CD1c-positive myeloid dendritic cell (primary cell): ENCODE data around the gene TMPRSS3.

Experiments
- DNase-seq: peaks from one replicate; pipeline ENCODE4 v3.0.0-alpha.2; 2016; ENCODE audit errors: extremely low spot score

Gene TMPRSS3

DNA sequence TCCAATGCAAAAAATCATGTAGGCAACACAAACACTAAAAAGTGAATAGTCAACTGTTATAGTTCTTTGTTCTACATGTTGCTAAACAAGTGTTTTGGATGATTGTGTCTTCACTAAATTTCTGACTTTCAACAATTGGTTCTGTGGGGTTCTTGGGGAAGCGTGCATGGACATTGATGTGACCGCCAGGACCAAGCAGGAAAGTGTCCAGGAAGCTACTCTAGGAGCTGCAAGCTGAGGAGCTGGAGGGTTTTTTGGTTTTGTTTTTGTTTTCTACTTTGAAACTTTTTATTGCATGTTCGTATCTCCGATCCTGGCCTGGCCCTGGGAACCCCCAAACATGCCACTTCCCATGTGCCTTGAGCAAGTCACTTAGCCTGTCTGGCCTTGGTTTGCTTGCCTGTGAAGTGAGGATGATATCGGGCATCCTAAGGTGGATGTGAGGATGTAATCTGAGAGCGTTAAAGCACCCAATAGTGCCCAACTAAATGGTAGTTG is 8.0 kb downstream of the TMPRSS3 start:
- DNase-seq: no peak

DNA sequence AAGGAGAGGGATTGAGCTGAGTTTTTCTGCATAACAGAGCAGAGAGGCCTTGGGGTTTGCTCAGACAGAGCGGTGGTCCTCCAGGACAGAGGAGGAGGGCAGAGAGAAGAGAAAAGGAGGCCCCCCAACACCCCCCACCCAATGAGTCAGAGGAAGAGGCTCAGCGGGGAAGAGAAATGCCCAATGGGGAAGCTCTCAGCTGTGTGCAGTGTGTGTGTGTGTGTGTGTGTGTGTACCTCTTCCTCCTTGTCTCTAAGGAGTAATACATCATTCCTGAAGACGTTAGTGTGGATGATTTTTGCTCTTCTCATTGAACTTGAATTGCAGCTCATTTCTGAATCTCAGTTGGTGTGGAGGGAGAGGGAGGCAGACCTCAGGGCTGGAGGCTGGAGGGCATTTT is 8.7 kb downstream of the TMPRSS3 start:
- peak; percentile 45 for DNase-seq

DNA sequence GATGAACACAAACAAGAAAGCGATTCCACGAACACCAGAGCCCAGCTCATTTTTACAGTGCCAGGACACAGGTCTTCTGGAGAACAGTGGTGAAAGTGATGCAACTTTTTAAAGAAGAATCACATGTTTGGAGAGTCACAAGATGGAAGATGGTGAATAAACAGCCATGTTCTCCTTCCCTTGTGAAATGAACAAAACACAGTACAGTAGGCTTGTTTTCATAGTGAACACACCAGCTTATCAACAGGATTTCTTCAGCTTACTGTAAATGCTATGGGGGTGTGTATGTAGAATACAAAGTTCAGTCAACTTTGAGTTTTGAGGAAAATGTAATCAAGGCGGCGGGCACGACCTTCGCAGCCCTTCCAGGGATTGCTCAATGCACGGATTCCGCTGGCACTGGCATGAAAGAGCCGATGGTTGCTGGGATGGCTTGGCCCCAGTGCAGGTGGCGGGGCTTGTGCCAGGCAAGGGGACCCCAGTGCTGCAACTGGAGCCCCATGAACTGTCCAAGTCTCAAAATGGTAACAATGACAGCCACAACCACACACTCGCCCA is 9.7 kb downstream of the TMPRSS3 start:
- peak; percentile 31 for DNase-seq

DNA sequence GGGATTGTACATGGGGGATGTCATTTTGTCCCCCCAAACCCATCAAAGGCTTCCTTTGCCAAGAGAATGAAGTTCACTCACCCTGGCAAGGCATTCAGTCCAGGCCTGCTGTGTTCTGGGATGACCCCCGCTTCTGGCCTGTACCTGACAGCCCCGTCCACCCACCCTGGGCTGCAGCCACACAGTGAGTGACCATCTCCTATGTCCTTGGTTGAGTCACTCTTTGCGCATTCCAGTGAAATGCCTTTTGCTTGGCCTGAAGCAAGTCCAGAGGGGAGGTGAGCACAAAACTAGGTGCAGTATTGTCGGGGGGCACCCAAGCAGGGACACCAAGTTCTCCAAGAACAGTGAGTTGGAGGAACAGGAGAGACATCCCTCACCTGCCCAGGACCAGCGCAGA is 10.2 kb downstream of the TMPRSS3 start:
- DNase-seq: no peak

DNA sequence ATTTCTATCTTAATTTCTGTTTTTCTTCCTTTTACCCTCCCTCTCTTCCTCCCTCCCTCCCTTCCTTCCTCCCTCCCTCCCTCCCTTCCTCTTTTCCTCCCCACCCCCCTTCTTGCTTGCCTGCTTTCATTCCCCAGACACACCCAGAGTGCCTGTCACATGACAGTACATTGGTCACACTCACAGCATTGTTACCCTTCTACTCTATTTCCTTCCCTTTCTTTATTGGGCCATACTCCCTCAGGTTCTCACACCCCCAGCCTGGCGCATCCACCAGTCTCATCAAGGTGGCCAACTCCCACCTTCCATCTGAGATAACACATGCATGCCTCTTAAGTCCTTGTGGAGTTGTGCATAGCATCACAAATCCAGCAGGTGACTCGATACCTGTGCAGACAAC is 10.9 kb downstream of the TMPRSS3 start:
- DNase-seq: peak; percentile 15

DNA sequence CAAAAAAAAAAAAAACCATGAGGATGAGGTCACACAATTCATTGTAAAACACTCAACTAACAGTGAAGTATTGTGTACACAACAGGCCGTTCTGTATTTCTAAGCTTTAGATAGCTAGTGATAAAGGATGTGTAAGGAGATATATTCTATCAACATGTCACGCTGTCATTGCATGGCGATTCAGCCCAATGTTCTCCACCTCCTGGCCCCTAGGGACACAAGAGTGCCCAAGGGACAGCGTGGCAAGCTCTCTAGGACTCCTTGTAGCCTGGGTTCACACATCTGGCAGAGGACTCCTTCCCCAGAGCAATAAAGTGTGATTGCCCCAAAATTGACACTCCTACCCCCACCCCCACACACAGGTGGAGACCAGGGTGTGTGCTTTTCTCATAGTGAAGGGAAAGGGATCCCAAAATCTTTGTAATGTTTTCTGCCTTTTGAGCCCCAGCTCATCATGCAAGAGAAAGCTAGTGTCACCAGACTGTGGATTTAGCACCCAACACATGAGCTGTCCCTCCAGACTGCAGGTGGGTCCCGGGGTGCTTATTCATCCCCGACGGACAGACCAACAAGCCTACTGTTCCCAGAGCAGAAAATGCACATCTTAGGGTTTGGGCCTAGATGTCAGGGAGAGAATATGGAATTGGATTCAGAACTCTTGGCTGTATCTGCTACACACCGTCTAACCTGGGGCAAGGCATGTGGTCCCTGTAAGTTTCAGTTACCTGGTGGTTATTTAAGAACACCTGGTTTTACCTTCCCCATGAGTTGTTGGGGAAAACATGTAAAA is 11.5 kb downstream of the TMPRSS3 start:
- DNase-seq: no peak

DNA sequence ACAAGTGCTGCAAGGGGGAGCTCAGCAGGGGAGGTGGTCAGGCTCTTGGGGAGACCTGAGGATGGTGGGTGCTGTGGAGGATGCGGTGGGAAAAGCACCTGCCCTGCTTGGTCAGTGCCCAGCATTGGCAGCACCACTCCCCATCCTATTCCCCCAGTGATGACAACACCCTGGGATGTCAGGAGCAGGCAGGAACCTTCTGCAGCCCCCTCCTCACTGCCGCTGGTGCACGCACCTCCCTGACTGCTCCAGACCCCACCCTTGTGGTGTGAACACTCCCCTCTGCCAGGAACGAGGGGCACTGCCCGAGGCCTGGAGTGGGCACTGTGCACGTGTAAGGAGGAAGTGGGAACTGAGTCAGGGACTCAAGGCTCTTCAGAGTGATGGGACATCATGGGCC is 12.5 kb downstream of the TMPRSS3 start:
- DNase-seq: no peak

DNA sequence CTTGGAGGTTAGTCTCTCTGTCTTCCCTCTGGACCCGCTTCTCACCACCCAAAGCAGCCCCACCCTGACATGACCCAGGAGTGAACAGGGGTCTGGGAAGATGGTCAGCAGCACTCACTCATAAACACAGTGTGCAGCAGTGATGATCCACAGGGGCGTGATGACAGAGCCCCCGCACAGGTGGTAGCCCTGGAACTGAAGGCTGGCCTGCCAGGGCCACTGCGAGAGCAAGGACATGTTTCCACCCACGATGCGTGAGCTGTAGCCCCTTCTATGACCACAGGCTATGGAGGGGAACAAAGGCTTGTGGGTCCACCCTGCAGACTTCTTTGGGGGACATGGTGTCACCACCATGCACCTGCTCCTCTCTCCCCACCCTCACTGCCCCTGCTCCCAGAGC is 12.9 kb downstream of the TMPRSS3 start:
- DNase-seq: no peak

DNA sequence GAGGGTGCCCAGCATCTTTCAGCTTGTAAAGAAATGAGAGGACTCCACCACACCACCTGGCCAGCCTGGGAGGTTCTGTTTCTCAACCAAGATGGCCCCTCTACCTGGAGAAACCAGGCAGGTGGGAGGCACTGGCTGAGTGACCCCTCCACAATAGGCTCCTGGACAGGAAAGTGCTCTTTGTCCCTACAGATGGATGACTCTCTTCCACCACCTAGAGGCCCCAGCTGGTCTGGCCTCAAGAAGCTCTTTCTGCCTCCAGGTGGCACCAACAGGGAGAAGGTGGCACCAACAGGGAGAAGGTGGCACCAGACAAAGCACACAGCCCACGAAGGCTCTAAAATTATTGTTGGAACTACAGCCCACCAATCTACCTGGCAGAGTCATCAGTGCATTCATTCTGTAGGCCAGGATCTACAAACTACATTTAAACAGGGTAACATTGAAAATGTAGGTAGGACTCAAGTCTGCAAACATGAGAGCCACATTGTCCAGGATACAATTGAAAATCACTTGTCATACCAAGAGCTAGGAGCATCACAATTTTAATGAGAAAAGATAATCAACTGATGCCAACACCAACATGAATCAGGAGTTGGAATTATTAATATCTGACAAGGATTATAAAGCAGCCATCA is 14.4 kb downstream of the TMPRSS3 start:
- peak; percentile 42 for DNase-seq

DNA sequence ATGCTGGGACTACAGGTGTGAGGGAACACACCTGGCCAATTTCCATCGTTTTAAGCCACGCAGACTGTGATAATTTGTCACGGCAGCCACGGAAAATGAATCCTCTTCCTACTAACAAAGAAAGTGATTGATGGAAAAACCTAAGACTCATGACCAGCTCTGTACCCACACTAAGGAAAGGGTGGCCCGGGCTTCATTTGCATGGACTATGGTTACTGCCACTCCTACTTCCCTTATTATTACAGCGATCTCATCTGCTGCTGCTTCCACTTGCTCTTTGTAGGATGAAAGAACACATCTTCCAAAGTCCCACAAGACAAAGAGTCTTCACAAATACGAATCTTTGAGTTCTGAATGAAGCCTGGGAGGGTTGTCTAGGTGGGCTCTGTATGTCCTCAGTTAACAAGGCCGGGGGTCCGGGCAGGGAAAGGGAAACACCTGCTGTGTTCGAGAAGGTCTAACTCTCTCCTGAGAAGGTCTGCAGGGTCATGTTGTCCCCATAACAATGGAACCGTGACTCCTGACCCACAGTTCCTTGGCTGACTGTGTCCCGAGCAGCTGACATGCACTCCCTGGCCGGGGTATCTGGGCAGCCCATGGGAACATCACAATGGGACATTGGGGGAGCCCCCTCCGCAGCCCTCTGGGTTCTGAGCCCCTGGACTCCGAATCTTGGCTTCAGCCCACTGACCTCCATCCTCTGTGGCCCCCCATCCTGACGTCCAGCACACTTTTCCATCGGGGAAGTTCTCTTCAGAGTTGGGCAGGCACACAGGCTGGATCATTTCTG is 16.2 kb downstream of the TMPRSS3 start:
- peak; percentile 17 for DNase-seq

DNA sequence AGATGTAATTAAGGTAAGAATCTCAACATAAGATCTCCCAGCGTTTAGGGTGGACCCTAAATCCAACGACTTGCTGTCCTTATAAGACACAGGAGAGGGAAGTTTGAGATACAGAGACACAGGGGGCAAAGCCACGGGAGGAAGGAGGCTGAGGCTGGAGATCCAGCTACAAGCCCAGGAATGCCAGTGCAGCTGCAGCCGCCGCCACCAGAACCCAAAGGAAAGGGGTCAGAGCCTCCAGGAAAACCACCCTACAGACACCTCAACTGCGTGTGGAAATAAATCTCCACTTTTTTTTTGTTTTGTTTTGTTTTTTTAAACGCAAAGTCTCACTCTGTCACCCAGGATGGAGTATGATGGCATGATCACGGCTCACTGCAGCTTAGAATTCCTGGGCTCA is 17.4 kb downstream of the TMPRSS3 start:
- no peak for DNase-seq

DNA sequence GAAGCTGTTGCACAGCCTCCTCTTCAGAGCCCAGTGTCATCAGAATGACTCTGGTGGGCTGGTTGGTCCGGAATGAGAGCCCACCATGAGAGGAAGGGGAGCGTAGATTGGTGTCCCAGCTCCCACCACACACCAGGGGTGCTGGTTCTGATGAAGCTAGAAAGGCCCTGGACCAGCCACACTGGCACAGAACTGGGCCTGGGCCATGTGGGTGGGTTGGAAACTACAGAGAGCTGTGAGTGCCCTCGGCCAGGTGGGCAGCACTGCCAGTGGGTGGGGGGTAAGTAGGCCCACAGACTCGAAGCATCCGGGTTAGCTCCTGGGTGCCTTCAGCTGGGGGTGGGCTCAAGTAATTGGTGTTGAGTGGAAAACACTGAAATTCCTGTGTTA is 17.9 kb downstream of the TMPRSS3 start:
- DNase-seq: no peak

DNA sequence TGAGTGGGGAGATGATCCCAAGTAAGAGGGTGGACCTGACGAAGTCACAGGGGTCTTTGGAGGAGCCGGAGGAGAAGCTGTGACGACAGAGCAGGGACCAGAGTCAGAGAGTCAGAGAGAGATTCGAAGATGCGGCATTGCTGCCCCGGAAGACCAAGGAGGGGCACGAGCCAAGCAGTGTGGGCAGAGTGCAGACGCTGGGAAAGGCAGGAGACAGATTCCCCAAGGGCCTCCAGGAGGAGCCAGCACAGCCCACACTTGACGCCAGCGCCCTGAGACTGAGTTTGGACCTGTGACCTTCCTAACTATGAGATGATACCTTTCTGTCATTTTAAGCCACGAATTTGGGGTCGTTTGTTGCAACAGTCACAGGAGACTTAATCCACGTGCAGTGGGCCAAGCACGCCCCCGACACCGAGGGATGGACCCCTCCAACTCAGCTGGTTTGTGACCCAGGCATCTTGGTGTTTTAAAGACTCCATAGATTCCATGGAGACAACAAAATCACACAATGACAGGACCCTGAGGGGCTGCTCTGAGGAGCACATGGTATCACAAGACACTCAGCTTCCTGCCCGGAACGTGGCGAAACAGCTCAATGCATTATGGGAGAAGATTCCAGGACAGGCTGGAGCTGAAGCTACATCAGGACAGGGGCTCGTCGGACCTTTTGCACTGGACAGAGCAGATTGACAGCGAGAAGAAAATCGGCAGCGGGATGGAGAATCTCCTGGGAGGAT is 18.5 kb downstream of the TMPRSS3 start:
- no peak for DNase-seq

DNA sequence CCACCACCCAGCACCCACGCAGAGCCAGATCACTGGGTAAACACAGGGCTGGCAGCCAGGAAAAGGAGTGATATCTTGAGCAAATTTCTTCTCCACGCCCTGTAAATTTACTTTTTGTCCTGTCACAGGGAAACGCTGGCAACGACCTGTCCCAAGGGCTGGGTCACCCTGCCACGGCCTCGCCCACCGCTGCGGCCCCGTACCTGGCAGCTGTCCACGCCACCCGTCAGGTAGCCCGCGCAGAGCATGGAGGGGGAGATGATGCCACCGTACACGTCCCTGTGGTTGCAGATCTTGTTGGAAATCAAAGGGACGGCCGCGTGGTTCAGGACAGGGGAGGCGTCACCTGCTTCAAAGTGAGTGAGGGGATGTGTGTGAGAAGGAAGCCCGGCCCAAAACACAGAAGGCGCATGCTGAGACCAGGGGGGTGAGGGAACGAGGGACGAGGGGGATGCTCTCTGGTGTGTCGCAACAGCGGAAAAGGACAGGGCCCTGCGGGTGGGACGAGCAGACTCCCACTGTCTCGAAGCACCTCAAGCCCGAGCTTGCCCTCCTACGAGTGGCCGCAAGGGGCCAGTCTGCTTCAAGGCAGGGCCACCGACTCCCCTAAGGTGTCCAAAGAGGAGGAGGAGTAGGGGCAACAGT is 19.4 kb downstream of the TMPRSS3 start:
- no peak for DNase-seq

DNA sequence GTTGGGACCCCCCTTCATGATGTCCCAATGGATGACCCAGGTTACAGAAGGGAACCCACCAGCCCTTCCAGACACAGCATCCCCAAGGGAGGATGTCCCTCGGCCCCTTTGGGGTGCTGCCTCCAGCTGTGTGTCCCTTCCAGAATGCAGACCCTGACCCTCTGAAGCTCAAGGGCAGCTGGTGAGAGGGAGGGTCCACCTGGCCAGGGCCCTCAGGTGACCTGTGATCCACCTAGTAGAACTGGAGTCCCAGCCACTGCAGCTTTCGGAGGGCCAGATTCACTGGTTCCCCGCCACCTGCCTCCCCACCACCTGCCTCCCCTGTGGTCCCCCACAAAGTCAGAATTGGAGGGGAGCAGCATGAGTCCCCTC is 19.9 kb downstream of the TMPRSS3 start:
- no peak for DNase-seq

DNA sequence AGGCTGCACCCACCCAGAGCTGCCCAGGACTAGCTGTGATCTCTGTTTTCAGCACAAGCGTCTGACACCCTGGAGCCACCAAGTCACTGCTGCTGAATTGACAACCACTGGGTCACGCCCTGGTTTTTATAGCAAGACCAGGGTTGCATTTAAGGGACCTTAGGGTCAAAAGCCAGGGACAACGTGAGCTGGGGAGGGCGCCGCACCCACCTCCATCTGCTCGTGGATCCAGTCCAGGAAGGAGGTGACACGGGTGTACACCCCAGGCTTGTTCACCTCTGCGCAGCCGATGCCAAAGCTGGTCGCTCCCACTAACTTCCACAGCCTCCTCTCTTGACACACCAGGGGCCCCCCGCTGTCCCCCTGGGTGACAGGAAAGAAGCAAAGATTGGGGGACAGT is 20.3 kb downstream of the TMPRSS3 start:
- no peak for DNase-seq

DNA sequence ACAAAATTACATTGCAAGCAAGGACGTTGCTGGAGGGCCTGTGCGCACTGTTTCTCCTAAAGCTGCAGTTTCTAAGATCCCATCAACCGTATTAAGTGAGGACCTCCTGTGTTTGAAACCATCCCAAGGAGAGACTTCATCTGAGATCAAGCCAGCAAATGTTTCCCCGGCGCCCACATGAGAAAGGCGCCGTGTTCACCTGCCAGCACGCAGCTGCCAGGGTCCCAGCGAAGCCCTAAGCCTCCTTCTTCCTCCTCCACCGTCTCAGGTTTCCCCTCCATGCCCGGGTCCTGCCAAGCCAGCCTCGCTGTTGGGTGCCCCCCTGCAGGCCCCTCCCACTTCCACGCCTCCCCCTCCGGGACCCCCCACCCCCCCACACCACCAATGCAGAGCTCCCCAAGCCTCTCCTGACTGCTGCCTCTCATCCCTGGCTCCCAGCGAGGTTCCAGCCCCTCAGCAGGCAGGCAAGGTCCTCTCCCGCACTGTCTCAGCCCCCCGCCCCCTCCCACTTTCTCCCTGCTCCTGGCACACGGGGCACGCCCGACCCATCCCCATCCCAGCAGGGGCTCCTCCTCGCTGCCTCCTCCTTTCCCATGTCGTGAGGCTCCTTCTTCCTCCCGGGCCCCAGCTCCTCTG is 20.9 kb downstream of the TMPRSS3 start:
- DNase-seq: no peak

DNA sequence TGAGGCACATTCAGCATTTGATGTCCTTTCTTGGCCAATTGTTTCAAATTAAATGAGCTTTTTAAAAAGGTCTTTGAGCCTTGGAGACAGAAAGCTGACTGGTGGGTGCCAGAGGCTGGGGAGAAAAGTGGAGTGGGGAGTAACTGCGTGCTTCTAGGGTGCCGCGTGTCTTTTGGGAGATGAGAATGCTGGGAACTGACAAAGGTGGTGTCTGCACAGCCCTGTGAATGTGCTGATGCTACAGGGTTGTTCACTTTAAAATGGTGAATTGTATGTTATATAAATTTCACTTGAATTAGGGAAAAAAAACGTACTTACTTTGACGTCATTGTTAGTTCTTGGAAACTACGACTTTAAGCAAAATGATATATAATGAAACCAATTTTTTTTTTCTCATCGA is 21.4 kb downstream of the TMPRSS3 start:
- no peak for DNase-seq

DNA sequence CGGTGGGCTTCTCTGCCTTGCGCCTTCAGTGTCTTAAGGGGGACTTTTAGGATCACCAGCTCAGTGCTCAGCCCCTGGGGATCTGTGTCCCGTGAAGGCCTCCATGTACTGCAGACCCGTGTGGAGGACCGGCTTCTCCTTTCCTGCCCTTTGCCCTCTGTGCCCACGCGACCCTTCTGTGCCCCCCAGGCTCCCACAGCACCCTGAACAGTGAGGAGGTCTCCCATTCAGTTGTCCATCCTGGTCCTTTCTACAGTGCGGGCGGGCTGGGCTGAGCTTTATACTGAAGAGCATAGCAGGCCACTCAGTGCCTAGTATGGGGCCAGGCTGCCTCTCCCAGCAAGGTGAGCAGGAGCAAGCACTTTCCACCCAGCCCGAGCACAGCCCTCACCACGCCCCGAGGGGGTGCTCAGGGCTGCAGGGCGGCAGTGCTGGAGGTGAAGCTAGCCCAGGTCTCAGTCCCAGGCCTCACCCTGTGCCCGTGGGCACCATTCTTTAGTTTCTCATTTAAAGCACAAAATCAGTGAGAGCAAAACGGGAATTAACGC is 21.9 kb downstream of the TMPRSS3 start:
- no peak for DNase-seq

DNA sequence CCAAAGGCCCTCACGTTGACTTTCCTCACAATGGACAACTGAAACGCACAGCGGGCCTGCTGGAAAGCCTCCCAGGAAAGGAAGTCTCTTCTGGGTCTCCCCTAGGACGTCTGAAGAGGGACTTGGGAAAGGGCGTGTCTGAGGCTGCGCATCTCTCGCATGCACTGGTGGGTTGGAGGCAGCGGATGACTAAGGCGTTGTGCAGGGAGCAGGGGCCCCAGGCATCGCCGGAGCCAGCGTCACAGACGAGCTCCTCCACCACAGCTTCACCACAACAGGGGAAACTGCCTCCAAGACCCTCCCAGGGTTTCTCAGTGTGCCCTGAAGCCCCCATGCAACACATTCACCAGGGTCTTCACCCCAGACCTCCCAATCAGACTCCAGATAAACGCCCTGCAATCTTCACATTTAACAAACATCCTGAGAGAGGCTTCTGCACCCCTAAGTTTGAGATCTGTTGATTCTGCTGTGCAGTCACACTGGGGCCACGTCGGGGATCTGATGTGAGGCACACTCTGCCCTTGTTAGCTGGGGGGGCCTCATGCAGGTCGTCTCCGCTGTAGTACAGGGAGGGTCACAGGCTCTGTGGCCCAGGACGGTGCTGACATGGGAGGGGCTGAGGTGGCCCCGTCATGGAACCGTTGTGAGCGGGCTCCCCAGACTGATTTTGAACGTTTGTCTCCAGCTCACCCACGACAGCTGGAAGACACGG is 22.5 kb downstream of the TMPRSS3 start:
- DNase-seq: no peak
